GM18505 (cell line): ENCODE measurements around the gene EPB41L2.
"Not testable (repeated sequence)": the region's sequence is repeated elsewhere in the genome, so short reads cannot be mapped to it uniquely, and the experiment has no call there.

Experiments used
- ATAC-seq: cut with Tn5 transposase; IDR thresholded peaks from one replicate; pipeline ENCODE4 v1.9.1; 2021; ENCODE audit not compliant: unreplicated experiment
- POLR2A ChIP-seq: IDR thresholded peaks from 4 replicates; pipeline ENCODE4 v1.6.1; 2011; ENCODE audit warnings: borderline replicate concordance; ENCODE audit not compliant: insufficient read depth, insufficient read length; ENCODE audit errors: extremely low read depth

The EPB41L2 gene

DNA sequence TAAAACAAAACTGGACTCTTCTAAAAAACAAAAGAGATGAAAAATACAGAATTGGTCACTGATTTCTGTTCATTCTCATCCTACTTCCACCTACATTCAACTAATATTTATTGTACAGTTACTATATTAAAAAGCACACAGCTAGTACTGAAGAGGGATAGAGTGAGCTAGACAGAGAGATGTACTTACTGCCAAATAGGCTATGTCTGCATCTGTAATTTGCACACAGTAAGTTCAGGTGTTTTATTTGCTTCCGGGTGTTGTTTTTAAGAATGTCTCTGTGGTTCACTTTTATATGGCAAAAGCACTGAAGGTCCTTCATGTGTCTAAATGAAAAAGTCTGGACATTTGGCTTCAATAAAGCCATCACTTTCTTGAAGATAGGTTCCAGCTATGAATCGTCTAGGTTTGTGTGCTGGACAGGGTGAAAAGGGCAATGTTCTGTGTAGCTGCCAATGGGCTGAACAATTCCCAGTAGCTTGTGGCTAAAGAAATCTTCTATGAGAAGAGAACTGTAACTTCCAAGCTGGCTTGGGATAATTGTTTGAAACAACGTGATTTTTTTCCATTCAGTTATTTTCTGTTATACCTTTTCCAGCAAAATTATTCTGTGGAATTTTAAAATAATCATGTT is 47.3 kb downstream of the EPB41L2 start:
- no peak for ATAC-seq
- TF ChIP-seq POLR2A: no peak

DNA sequence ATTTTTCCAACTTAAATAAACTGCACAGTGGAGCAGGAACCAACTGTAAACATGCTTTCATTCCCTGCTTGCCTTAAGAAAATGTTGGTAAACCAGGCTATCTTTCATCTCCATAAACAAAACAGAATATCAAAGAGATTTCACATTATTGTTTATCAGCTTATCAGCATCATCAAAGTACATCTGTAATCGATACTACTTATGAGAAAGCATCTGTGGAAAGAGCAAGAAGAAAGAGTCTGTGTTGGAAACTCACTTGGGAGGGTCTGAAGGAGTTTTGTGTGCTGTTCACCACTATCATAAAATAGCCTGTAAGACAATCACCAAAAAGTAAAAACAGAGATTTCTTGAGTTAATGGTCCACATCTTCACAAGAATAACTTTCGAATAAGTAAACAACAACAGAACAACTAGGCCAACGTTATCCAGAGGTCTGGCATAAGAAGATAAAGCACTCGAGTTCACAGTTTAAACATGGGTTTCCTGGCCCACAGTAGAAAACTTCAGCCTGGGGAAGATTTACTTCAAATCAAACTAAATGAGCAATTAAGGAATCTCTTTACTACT is 47.9 kb downstream of the EPB41L2 start:
- ATAC-seq: no peak
- TF ChIP-seq POLR2A: no peak

DNA sequence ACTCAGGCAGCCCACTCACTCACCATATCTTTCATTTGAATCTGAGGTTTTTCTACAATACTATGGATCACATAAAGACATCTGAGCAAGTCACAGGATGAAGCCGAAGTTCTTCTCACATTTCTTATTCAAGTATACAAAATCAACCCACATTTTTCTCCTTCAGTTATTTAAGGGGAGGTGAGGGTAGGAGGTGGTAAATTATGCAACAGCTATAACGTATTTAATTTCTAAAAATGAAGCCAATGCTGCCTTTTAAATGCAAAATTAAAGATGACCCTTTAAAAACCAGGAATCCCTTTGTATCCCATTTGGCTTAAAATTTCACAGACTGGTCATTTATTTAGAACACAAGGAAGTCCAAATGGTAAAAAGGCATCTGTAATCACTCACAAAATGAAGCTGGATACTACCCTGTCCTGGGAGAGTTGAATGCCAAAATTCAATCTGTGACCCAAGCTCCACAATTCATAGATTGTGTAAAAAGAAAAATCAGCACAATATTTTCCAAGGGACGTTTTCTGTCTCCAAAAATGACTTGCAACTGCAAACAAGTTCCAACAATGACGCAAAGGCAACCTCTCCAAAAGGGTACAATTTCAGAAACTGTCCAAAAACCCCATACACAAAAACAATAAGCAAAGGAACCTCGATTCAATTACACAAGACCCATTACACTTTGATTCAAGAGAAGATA is 48.8 kb downstream of the EPB41L2 start:
- no peak for TF ChIP-seq POLR2A
- no peak for ATAC-seq

DNA sequence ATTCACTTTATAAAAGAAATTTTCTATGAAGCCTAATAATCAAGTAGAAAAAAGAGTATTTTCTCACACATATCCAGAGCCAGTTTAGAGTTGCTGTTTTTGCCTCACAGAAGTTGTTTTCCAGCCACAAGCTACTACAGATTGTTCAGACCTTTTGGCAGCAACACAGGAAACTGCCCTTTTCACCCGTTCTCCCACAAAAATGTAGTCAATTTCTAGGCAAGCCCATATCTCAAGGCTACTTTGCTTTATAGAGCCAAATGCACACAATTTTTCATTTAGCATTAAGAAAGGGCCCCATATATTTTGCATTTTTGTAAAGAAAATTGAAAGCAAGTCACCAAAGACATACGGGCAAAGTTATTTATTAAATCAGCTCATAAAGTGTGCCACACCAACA is 49.5 kb downstream of the EPB41L2 start:
- ATAC-seq: no peak
- TF ChIP-seq POLR2A: no peak

DNA sequence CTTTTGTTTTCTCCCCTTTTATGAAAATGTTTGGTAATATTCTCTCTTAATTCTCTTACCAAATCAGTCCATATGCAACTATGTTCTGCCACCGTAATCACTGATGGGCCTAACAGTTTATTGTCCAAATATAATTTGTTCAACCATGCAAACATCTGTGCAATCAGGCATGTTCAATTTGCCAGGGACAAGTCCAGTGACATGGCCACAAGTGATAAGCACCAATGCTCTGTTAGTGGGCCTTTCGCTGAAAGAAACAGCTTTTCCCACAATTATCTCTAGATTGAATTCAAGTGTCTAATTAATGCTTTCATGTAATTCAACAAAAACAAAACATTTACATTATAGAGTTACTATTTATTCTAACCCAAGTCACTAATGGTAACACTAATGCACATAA is 53.3 kb downstream of the EPB41L2 start:
- TF ChIP-seq POLR2A: no peak
- no peak for ATAC-seq

DNA sequence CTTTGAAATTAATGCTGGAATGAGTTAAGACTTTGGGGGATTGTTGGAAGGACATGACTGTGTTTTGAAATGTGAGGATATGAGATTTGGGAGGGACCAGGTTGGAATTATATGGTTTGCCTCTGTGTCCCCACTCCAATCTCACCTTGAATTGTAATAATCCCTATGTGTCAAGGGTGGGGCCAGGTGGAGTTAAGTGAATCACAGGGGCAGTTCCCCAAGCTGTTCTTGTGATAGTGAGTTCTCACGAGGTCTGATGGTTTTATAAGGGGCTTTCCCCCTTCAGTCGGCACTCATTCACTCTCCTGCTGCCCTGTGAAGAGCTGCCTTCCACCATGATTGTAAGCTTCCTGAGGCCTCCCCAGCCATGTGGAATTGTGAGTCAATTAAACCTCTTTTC is 54.1 kb downstream of the EPB41L2 start:
- ATAC-seq: not testable (repeated sequence)

DNA sequence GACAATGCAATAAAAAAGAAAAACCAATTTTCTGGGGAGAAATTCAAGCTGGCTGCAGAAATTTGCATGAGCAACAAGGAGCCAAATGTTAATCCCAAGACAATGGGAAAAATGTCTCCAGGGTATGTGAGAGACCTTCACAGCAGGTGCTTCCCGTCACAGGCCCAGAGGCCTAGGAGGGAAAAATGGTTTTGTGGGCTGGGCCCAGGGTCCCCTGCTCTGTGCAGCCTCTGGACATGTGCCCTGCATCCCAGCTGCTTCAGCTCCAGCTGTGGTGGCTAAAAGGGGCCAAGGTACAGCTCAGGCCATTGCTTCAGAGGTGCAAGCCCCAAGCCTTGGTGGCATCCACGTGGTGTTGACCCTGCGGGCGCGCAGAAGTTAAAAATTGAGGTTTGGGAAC is 55.1 kb downstream of the EPB41L2 start:
- not testable (repeated sequence) for ATAC-seq

DNA sequence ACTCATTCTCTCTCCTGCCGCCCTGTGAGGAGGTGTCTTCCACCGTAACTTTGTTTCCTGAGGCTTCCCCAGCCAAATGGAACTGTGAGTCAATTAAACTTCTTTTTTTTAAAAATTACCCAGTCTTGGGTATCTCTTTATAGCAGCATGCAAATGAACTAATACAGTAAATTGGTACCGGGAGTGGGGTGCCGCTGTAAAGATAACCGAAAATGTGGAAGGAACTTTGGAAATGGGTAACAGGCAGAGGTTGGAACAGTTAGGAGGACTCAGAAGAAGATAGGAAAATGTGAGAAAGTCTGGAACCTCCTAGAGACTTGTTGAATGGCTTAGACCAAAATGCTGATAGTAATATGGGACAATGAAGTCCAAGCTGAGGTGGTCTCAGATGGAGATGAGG is 55.8 kb downstream of the EPB41L2 start:
- no peak for ATAC-seq
- TF ChIP-seq POLR2A: no peak

DNA sequence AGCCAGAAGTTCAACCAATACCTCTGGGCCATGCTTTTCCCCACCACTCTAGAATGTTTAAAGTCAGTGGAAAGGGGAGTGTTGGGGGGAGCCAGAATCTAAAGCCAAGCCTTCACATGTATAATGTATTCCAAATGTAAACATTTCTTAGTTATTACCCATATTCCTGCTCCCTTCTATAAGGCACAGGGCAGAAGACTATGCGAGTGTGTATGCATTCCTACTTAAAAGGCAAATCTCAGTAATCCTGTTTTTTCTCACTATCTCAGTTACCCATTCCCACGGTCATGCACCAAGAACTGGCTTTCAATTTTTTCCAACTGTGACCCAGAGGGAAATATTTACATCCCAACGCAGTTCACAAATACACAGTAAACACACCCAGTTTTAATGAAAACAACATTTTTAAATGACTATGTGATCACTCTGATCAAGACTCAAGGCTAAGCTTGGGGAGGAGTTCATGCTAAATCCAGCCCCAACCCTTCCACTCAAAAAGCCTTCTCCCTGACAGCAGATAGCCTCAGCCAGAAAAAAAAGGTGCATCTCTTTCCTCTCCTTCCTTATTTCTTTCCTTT is 57.5 kb downstream of the EPB41L2 start:
- ATAC-seq: no peak

DNA sequence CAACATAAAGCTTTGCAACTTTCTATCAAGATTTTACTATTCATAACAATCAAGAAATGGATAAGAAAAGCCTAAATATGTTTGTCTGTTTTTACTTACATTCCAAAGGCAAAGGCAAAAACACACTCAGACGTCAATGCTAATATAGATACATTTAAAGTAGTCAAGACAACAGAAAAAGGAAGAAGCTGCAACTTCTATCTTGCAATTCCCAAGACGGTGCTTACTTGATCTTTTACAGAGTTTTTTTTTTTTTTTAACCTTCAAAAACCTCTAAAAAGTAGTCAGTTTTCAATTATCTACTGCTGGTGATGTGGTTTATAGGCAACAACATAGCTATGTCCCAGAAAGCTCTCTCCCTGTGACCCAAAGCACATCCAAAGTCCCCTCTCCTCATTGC is 58.1 kb downstream of the EPB41L2 start:
- ATAC-seq: no peak
- no peak for TF ChIP-seq POLR2A

More for the DNA sequence above, 57.5 kb downstream of the EPB41L2 start:
- TF ChIP-seq POLR2A: no peak

DNA sequence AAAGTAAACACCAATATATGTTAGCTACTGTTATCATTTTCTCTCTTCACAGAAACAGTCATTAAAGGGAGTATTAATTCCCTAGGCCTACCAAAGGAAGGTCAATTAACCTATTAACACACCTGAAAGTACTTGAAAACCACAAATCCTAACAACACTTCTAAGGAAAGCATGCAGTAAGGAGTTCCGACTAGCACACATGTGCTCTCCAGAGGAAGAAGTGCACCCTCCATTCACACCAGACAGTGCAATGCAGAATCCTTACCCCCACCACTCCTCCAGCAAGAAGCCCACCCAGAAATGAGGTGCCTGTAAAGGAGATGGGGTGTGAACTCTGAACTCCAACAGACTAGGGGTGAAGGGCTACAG is 58.7 kb downstream of the EPB41L2 start:
- no peak for TF ChIP-seq POLR2A
- ATAC-seq: no peak

DNA sequence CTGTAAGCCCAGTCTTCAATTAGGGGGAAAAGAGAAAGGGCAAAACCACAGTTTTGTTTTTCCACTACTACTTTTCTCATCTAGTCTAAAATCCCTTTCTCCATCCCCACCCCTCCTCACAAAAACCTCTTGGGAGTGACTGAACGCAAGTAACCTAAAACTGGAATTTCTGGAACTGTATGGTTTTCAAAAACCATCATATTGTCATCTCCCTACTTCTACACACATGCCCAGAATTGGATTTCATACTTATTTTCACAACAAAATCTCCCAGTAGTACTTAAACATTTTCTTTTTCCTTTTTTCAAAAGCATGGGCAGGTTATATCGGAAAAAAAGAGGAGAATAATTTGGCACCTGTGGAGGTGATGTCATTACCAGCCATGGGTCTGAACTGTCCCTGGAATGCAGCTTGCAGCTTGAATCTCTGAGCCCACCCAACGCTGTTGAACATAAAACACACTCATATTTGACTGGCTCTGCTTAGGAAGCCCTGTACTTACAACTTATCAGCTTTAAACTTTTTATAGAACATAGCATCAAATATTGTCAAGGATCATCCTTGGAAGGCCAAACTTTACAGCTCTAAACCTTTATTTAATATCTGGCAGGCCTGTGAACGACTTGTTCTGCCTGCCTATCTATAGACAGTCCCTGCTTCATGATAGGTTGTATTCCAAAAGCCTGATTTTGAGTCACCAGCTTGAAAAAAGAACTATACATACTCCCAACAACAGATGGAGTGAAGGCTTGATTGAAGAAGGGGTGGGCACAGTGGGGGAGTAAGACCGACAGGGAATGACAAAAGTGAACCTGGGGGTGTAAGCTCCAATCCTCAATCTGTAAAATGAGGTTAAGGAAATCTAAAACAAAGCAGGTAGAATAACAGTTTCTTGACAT is 59.3 kb downstream of the EPB41L2 start:
- no peak for ATAC-seq
- no peak for TF ChIP-seq POLR2A

DNA sequence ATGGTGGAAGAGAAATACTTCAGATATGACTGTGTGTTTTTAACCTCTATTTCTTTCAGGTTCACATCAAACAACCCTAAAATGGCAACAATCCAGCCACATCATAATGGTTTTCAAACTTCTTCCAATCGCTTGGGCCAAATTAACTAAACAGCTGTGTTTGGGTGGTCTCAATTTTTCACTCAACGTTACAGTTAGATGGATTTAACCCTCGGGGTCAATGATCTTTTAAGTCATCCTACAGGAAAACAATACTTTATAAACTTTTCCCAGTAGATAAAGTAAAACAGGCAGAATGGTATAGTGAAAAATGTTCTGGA is 60.4 kb downstream of the EPB41L2 start:
- TF ChIP-seq POLR2A: no peak
- no peak for ATAC-seq
